HepG2 (cell line): ENCODE results near the gene PXYLP1. TPM values are rescaled to one million over a fixed set of nuclear protein-coding genes. Genes with fewer than 3 reads are reported as not detected.

Source experiments
- ATAC-seq: fragments of 200-7000 bp; cut with Tn5 transposase; 3 replicates; pipeline ENCODE4 v1.9.1; 2020; ENCODE audit warnings: mild to moderate bottlenecking, moderate library complexity
- BruUV-seq: library from RNA; stranded (reverse); fragments of 400-500 nt; replicated peaks from 2 replicates; lab custom pipeline; 2021; lab: Mats Ljungman, UMichigan
- CTCF ChIA-PET: fragments of 300-600 bp; formaldehyde crosslinking; extraction: SDS; loops from one replicate; lab custom pipeline; 2021; ENCODE audit warnings: low total read pairs, inconsistent platforms, low intra/inter-chr PET ratio; lab: Yijun Ruan, JAX
- POLR2A ChIA-PET: fragments of 350-600 bp; sonication (Branson Sonifier 250); formaldehyde crosslinking; loops from one replicate; lab custom pipeline; 2020; ENCODE audit warnings: antibody characterized with exemption, inconsistent platforms; lab: Yijun Ruan, JAX
- DNase-seq: peaks from one replicate; pipeline ENCODE4 v3.0.0-alpha.2; 2015; ENCODE audit warnings: low spot score
- FAIRE-seq: peaks from 3 replicates; lab custom pipeline; 2011; peaks lifted over from hg19 to GRCh38; lab: Jason Lieb, UNC
- H2AFZ ChIP-seq: one replicate; pipeline ENCODE4 v1.6.1; 2011; ENCODE audit warnings: low read length, inconsistent platforms
- H3K27ac ChIP-seq: fragments of 300-600 bp; 3 replicates; pipeline ENCODE4 v1.8.0; 2011; ENCODE audit warnings: mixed run types, mild to moderate bottlenecking, mixed read lengths, low read length, inconsistent platforms; ENCODE audit not compliant: insufficient read depth; ENCODE audit errors: extremely low read length
- H3K27me3 ChIP-seq, 2 experiments: fragments of 200-600 bp in 1 of 2; 2 replicates in 1 of 2; 3 replicates in 1 of 2; pipeline versions ENCODE4 v1.6.0 to v1.8.0; 2011; ENCODE audit warnings: low read length in 2 of 2, mild to moderate bottlenecking in 2 of 2, moderate library complexity in 2 of 2, inconsistent platforms in 1 of 2; ENCODE audit not compliant: insufficient read depth in 2 of 2, control insufficient read depth in 1 of 2
- H3K36me3 ChIP-seq, 2 experiments: fragments of 200-600 bp in 1 of 2; replicated peaks in 1 of 2; 2 replicates in 1 of 2; 3 replicates in 1 of 2; pipeline versions ENCODE4 v1.5.1 to v1.8.0; 2011; ENCODE audit warnings: low read length in 2 of 2, inconsistent platforms in 1 of 2; ENCODE audit not compliant: insufficient read depth in 2 of 2, control insufficient read depth in 1 of 2
- H3K4me1 ChIP-seq: 2 replicates; pipeline ENCODE4 v1.5.1; 2012; ENCODE audit warnings: low read length, inconsistent platforms; ENCODE audit not compliant: insufficient read depth
- H3K4me2 ChIP-seq: 2 replicates; pipeline ENCODE4 v1.6.0; 2011; ENCODE audit warnings: low read depth, low read length, inconsistent platforms
- H3K4me3 ChIP-seq, 3 experiments: fragments of 200-600 bp in 1 of 3; sonication (generic), shearing (Covaris generic) in 1 of 3; replicated peaks in 1 of 3; 2 replicates each; pipeline ENCODE4 v1.5.1; 2011 to 2016; ENCODE audit warnings: low read length in 3 of 3, inconsistent platforms in 2 of 3, low read depth in 2 of 3, mild to moderate bottlenecking in 2 of 3, control low read depth in 1 of 3, mixed read lengths in 1 of 3; ENCODE audit not compliant: insufficient read depth in 1 of 3
- H3K79me2 ChIP-seq: one replicate; pipeline ENCODE4 v1.6.1; 2011; ENCODE audit warnings: low read length, inconsistent platforms; ENCODE audit not compliant: insufficient read depth
- H3K9ac ChIP-seq: 2 replicates; pipeline ENCODE4 v1.6.0; 2011; ENCODE audit warnings: mild to moderate bottlenecking, low read depth, low read length, inconsistent platforms; ENCODE audit not compliant: insufficient read depth
- H3K9me3 ChIP-seq: 2 replicates; pipeline ENCODE4 v1.5.1; 2012; ENCODE audit warnings: mild to moderate bottlenecking, low read length
- H4K20me1 ChIP-seq: 2 replicates; pipeline ENCODE4 v1.6.0; 2011; ENCODE audit warnings: inconsistent platforms, mild to moderate bottlenecking, low read length, moderate library complexity; ENCODE audit not compliant: insufficient read depth
- DNMT1 ChIP-seq: sonication (generic); formaldehyde crosslinking; IDR thresholded peaks from 2 replicates; pipeline ENCODE4 v1.5.1; 2020; ENCODE audit warnings: mild to moderate bottlenecking, missing genetic modification reagents
- GZF1 ChIP-seq: sonication (generic); formaldehyde crosslinking; IDR thresholded peaks from 2 replicates; pipeline ENCODE4 v1.5.1; 2020; ENCODE audit warnings: mild to moderate bottlenecking, missing genetic modification reagents
- HCFC1 ChIP-seq: fragments of 150-350 bp; IDR thresholded peaks from 2 replicates; pipeline ENCODE4 v1.6.1; 2014; ENCODE audit warnings: low read depth, low read length
- HDAC2 ChIP-seq: sonication (generic); formaldehyde crosslinking; IDR thresholded peaks from 2 replicates; pipeline ENCODE4 v1.4.0; 2020; ENCODE audit warnings: missing genetic modification reagents
- SETDB1 ChIP-seq: sonication (generic); formaldehyde crosslinking; IDR thresholded peaks from 2 replicates; pipeline ENCODE4 v1.5.1; 2020; ENCODE audit warnings: missing genetic modification reagents, mild to moderate bottlenecking, borderline replicate concordance
- SMYD3 ChIP-seq: sonication (generic); formaldehyde crosslinking; IDR thresholded peaks from 2 replicates; pipeline ENCODE4 v1.8.1; 2023; ENCODE audit warnings: mild to moderate bottlenecking, missing genetic modification reagents
- SP2 ChIP-seq: sonication (generic); formaldehyde crosslinking; IDR thresholded peaks from 2 replicates; pipeline ENCODE4 v1.5.1; 2020; ENCODE audit warnings: mild to moderate bottlenecking, missing genetic modification reagents
- ZNF143 ChIP-seq: sonication (generic); formaldehyde crosslinking; IDR thresholded peaks from 2 replicates; pipeline ENCODE4 v1.4.0; 2020; ENCODE audit warnings: missing genetic modification reagents
- ZNF441 ChIP-seq: sonication (generic); formaldehyde crosslinking; IDR thresholded peaks from 2 replicates; pipeline ENCODE4 v1.7.0; 2021; ENCODE audit warnings: missing genetic modification reagents, borderline replicate concordance
- ZNF530 ChIP-seq: sonication (generic); formaldehyde crosslinking; IDR thresholded peaks from 2 replicates; pipeline ENCODE4 v1.5.0; 2020; ENCODE audit warnings: low read depth, mild to moderate bottlenecking, missing genetic modification reagents
- ZNF557 ChIP-seq: sonication (generic); formaldehyde crosslinking; IDR thresholded peaks from 2 replicates; pipeline ENCODE4 v1.4.0; 2020; ENCODE audit warnings: missing genetic modification reagents
- ZNF747 ChIP-seq: sonication (generic); formaldehyde crosslinking; IDR thresholded peaks from 2 replicates; pipeline ENCODE4 v1.8.1; 2023; ENCODE audit warnings: missing genetic modification reagents, mild to moderate bottlenecking, borderline replicate concordance
- WGBS: methylation state at CpG from one replicate; pipeline ENCODE4 v1.1.6; 2017; ENCODE audit warnings: low lambda C conversion rate; 5-methylcytosine and 5-hydroxymethylcytosine counted together
- in situ Hi-C: cut with HindIII; loops from 2 replicates; pipeline ENCODE4 v1.10.0; 2017; ENCODE audit warnings: low pct_unique_long_range_greater_than_20kb; ENCODE audit not compliant: extremely low pct_ligation_motif_present
- intact Hi-C: fragments of 100-400 bp; cut with micrococcal nuclease; formaldehyde crosslinking; loops from one replicate; pipeline ENCODE4 v1.10.0; 2022; ENCODE audit not compliant: unreplicated experiment
- polyA plus RNA-seq, 8 experiments: library from polyadenylated mRNA; depleted of rRNA in 3 of 8; stranded (reverse) in 7 of 8; unstranded in 1 of 8; fragments of >200 nt; fragmentation: Illumina TruSeq in 4 of 8; extraction: Trizol in 4 of 8; gene quantifications; 2 replicates each; pipeline versions ENCODE4 v1.2.1 to v1.2.3, GENCODE V29; 2011 to 2016; ENCODE audit warnings: low read depth in 4 of 8, missing spikeins in 1 of 8, mixed read lengths in 1 of 8; ENCODE audit not compliant: insufficient read depth in 1 of 8
- total RNA-seq, 5 experiments: library from RNA; depleted of rRNA; stranded (reverse); fragments of >200 nt; fragmentation: Illumina TruSeq; extraction: Trizol; gene quantifications; 2 replicates each; pipeline ENCODE4 v1.2.3, GENCODE V29; 2016; ENCODE audit warnings: low read depth in 1 of 5
- TF ChIP-seq, protein P1 (sequence below): sonication (generic); formaldehyde crosslinking; conservative IDR thresholded peaks from 2 replicates; pipeline ENCODE4 v1.8.0; 2022; ENCODE audit warnings: missing genetic modification reagents

PXYLP1 gene
- total and polyA plus RNA-seq, 2 of the 13 experiments (the other 11 are each of a cell fraction or from before 2014, with no cell fraction given) = 4.9 to 8.1 TPM

DNA sequence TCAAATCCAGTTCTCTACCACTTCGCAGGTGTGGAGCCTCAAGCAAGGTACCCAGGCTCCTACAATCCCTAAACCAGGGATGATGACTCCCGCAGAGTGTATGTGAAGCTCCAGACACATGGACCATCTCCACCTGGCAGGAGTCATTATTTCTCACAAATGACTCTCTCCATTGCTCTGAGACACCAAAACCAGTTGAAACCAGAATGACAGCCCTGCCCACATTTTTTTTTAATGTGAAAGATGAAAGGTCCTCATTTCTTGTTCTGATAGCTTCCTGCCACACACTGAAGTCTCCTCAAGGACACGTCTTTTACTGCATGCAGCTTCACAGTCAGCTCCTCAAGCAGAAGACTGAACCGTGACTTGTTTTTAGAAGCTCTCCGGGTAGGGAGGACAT is 75.3 kb downstream of the PXYLP1 start:
- H3K79me2 ChIP-seq = no peaks in the 10 kb centered on the region
- no peaks in the 10 kb centered on the region for H3K9me3 ChIP-seq
- no peak overlapping the region for H3K4me2 ChIP-seq
- intact Hi-C loops (loop anchor here (1.0 to 10.0 kb wide), 3 partner anchors 107 to 568 kb away; partner anchors contain the start of gene ATP1B3), in situ Hi-C loops (loop anchor here (5.0 to 10.0 kb wide), 2 partner anchors 150 to 258 kb away; no protein-coding TSS in a partner anchor)
- ChIA-PET CTCF (no interaction called here), POLR2A (no interaction called here)
- no peaks in the 10 kb centered on the region for H4K20me1 ChIP-seq
- no peak overlapping the region for H3K9ac ChIP-seq
- WGBS = 85% methylated on average over 5 of the region's 5 CpGs
- no peak overlapping the region for H3K27ac ChIP-seq
- DNase-seq (no peak), FAIRE-seq (no peak), ATAC-seq (no peak)
- no TSS peak for BruUV-seq
- no peaks in the 10 kb centered on the region for H3K36me3 ChIP-seq
- peaks cover 20% of the 10 kb centered on the region for H3K4me1 ChIP-seq
- H3K4me3 ChIP-seq = no peak overlapping the region
- H2AFZ ChIP-seq = no peak overlapping the region
- H3K27me3 ChIP-seq = no peaks in the 10 kb centered on the region
- TF ChIP-seq SP2 (CRISPR knock-in tag) = no peak
- TF ChIP-seq ZNF441 (CRISPR knock-in tag) = no peak
- no peak for TF ChIP-seq HDAC2 (CRISPR knock-in tag)
- TF ChIP-seq, protein P1, sequence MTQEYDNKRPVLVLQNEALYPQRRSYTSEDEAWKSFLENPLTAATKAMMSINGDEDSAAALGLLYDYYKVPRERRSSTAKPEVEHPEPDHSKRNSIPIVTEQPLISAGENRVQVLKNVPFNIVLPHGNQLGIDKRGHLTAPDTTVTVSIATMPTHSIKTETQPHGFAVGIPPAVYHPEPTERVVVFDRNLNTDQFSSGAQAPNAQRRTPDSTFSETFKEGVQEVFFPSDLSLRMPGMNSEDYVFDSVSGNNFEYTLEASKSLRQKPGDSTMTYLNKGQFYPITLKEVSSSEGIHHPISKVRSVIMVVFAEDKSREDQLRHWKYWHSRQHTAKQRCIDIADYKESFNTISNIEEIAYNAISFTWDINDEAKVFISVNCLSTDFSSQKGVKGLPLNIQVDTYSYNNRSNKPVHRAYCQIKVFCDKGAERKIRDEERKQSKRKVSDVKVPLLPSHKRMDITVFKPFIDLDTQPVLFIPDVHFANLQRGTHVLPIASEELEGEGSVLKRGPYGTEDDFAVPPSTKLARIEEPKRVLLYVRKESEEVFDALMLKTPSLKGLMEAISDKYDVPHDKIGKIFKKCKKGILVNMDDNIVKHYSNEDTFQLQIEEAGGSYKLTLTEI (CRISPR knock-in tag) = no peak
- TF ChIP-seq SETDB1 = no peak
- TF ChIP-seq SMYD3 (CRISPR knock-in tag) = no peak
- TF ChIP-seq ZNF747 = no peak
- no peak for TF ChIP-seq ZNF143 (CRISPR knock-in tag)
- no peak for TF ChIP-seq DNMT1 (CRISPR knock-in tag)
- no peak for TF ChIP-seq ZNF530
- no peak for TF ChIP-seq GZF1 (CRISPR knock-in tag)
- TF ChIP-seq HCFC1 = no peak
- TF ChIP-seq ZNF557 = no peak
- TF ChIP-seq, all 625 proteins: peak for 0
